WERI-Rb-1 (cell line): ENCODE data around the gene PDZRN3.

ENCODE experiments used
- DNase-seq: peaks from one replicate; pipeline ENCODE4 v3.0.0-alpha.2; 2020
- H3K27ac ChIP-seq: fragments of 250-450 bp; sonication (Bioruptor Pico); 2 replicates; pipeline ENCODE4 v1.5.1; 2020; ENCODE audit warnings: mild to moderate bottlenecking, moderate library complexity
- H3K27me3 ChIP-seq: fragments of 250-450 bp; sonication (Bioruptor Pico); 2 replicates; pipeline ENCODE4 v1.5.1; 2021; ENCODE audit warnings: mild to moderate bottlenecking, low read depth, moderate library complexity; ENCODE audit not compliant: insufficient read depth, severe bottlenecking
- H3K36me3 ChIP-seq: fragments of 250-450 bp; sonication (Bioruptor Pico); 2 replicates; pipeline ENCODE4 v1.5.1; 2020; ENCODE audit warnings: mild to moderate bottlenecking, moderate library complexity
- H3K4me3 ChIP-seq: 2 replicates; pipeline ENCODE4 v1.5.1; 2011; ENCODE audit warnings: low read depth, mild to moderate bottlenecking, control low read depth, low read length
- H3K9me3 ChIP-seq: fragments of 250-450 bp; sonication (Bioruptor Pico); 2 replicates; pipeline ENCODE4 v1.5.1; 2021; ENCODE audit warnings: mild to moderate bottlenecking, moderate library complexity; ENCODE audit not compliant: severe bottlenecking
- CTCF ChIP-seq: IDR thresholded peaks from 2 replicates; pipeline ENCODE4 v1.5.1; 2011; ENCODE audit warnings: low read depth, mild to moderate bottlenecking, control low read depth, inconsistent platforms, low read length

Gene PDZRN3

GRCh38 chr3:73599605-73600004, 25.1 kb downstream of the PDZRN3 start:
- H3K27ac ChIP-seq, result no peak overlapping the region
- DNase-seq, result no peak
- no peaks in the 10 kb centered on the region for H3K9me3 ChIP-seq
- no peak overlapping the region for H3K4me3 ChIP-seq
- TF ChIP-seq CTCF, result no peak
- H3K27me3 ChIP-seq, result no peaks in the 10 kb centered on the region
- H3K36me3 ChIP-seq, result peaks cover 15% of the 10 kb centered on the region

- Histone ChIP-seq H3K27ac (no peak overlapping the region), H3K36me3 (peaks cover 15% of the 10 kb centered on the region), H3K9me3 (no peaks in the 10 kb centered on the region), H3K4me3 (no peak overlapping the region), H3K27me3 (no peaks in the 10 kb centered on the region)
- TF ChIP-seq CTCF, result no peak
- DNase-seq, result no peak
These were observed 27.3 kb downstream of the PDZRN3 start for GRCh38 chr3:73597476-73597875.

GRCh38 chr3:73592154-73593144, 32.3 kb downstream of the PDZRN3 start:
- DNase-seq, result peak; percentile 27
- Histone ChIP-seq H3K9me3 (no peaks in the 10 kb centered on the region), H3K4me3 (no peak overlapping the region), H3K27me3 (no peaks in the 10 kb centered on the region), H3K36me3 (peaks cover 7% of the 10 kb centered on the region), H3K27ac (no peak overlapping the region)
- no peak for TF ChIP-seq CTCF

- TF ChIP-seq CTCF, result no peak
- no peaks in the 10 kb centered on the region for H3K27me3 ChIP-seq
- H3K4me3 ChIP-seq, result no peak overlapping the region
- H3K9me3 ChIP-seq, result no peaks in the 10 kb centered on the region
- no peak for DNase-seq
- peaks cover 4% of the 10 kb centered on the region; the same call in 1 of the 2 replicates for H3K36me3 ChIP-seq
- no peak overlapping the region for H3K27ac ChIP-seq
These were observed 33.4 kb downstream of the PDZRN3 start for GRCh38 chr3:73591286-73591800.

GRCh38 chr3:73586628-73587027, 38.1 kb downstream of the PDZRN3 start:
- Histone ChIP-seq H3K27ac (no peak overlapping the region), H3K4me3 (no peak overlapping the region), H3K27me3 (no peaks in the 10 kb centered on the region), H3K36me3 (no peaks in the 10 kb centered on the region), H3K9me3 (no peaks in the 10 kb centered on the region)
- TF ChIP-seq CTCF, result no peak
- DNase-seq, result no peak
